Stimulated activated CD4-positive, alpha-beta T cell treated with anti-CD3 and anti-CD28 coated beads, Interleukin-1b, Interleukin-23, amount 100 ng/mL, for 1 hour (primary cell): ENCODE data around the gene KRI1.

ENCODE experiments used
- DNase-seq, 2 donors: peaks; one replicate each; pipeline ENCODE4 v3.0.0-alpha.2; 2020; ENCODE audit warnings: low read depth in 2 of 2

The KRI1 gene

GRCh38 chr19:10518444-10519361, 47.1 kb downstream of the KRI1 start:
- DNase-seq = no peak

- no peak for DNase-seq
Measured at GRCh38 chr19:10517760-10518443, 47.9 kb downstream of the KRI1 start.

- DNase-seq = no peak
Measured at GRCh38 chr19:10517361-10517759, 48.5 kb downstream of the KRI1 start, which contains the start of gene S1PR5. TSS of gene S1PR5 (minus strand) at chr19:10517447. CDS start at chr19:10515011, 2,436 bp downstream.

GRCh38 chr19:10516671-10517286, 49.0 kb downstream of the KRI1 start:
- DNase-seq = no peak

- DNase-seq = no peak
Measured at GRCh38 chr19:10516064-10516385, 49.8 kb downstream of the KRI1 start.

- DNase-seq = no peak
Measured at GRCh38 chr19:10514211-10515145, 51.3 kb downstream of the KRI1 start.

GRCh38 chr19:10513223-10513622, 52.6 kb downstream of the KRI1 start:
- DNase-seq = no peak

GRCh38 chr19:10510301-10510802, 55.5 kb downstream of the KRI1 start:
- DNase-seq = peak in 1 of 2 donors; percentile 40

GRCh38 chr19:10508707-10509106, 57.1 kb downstream of the KRI1 start:
- DNase-seq = no peak

- no peak for DNase-seq
Measured at GRCh38 chr19:10508036-10508435, 57.8 kb downstream of the KRI1 start.

GRCh38 chr19:10505583-10506229, 60.1 kb downstream of the KRI1 start:
- peak; percentile 56 to 77 for DNase-seq
